Neural cell (in vitro differentiated cells): ENCODE data around the gene IFT20.

ENCODE experiments used
- EP300 ChIP-seq: fragments of 450-650 bp; conservative IDR thresholded peaks from 2 replicates; pipeline ENCODE4 v1.6.1; 2014; ENCODE audit warnings: antibody characterized with exemption, mild to moderate bottlenecking, moderate library complexity; ENCODE audit not compliant: poor library complexity, severe bottlenecking
- POLR2AphosphoS5 ChIP-seq: IDR thresholded peaks from 2 replicates; pipeline ENCODE4 v1.6.1; 2012
- TAF1 ChIP-seq: IDR thresholded peaks from 2 replicates; pipeline ENCODE4 v1.6.1; 2012; ENCODE audit warnings: low read depth
- TF ChIP-seq, protein P1 (sequence below): fragments of 450-650 bp; IDR thresholded peaks from 2 replicates; pipeline ENCODE4 v1.5.1; 2014; ENCODE audit warnings: antibody characterized with exemption, mild to moderate bottlenecking, moderate library complexity; ENCODE audit not compliant: poor library complexity, severe bottlenecking
- TF ChIP-seq, protein P2 (sequence below): IDR thresholded peaks from 2 replicates; pipeline ENCODE4 v1.6.1; 2012; ENCODE audit warnings: borderline replicate concordance

DNA sequence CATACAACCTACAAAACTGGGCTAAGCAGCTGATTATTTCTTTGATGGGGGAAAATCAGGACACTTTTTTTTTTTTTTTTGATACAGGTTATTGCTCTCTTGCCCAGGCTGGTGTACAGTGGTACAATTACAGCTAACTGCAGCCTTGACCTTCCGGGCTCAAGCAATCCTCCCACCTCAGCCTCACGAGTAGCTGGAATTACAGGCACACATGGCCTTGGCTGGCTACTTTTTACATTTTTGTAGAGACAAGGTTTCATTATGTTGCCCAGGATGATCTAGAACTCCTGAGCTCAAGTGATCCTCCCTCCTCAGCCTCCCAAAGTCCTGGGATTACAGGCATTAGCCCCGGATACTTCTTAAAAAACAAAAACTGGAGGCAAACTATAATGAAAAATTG lies 36.8 kb downstream of the IFT20 start:
- TF ChIP-seq EP300 (no peak), POLR2AphosphoS5 (no peak), TAF1 (no peak)
- TF ChIP-seq, protein P1, sequence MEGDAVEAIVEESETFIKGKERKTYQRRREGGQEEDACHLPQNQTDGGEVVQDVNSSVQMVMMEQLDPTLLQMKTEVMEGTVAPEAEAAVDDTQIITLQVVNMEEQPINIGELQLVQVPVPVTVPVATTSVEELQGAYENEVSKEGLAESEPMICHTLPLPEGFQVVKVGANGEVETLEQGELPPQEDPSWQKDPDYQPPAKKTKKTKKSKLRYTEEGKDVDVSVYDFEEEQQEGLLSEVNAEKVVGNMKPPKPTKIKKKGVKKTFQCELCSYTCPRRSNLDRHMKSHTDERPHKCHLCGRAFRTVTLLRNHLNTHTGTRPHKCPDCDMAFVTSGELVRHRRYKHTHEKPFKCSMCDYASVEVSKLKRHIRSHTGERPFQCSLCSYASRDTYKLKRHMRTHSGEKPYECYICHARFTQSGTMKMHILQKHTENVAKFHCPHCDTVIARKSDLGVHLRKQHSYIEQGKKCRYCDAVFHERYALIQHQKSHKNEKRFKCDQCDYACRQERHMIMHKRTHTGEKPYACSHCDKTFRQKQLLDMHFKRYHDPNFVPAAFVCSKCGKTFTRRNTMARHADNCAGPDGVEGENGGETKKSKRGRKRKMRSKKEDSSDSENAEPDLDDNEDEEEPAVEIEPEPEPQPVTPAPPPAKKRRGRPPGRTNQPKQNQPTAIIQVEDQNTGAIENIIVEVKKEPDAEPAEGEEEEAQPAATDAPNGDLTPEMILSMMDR = no peak
- TF ChIP-seq, protein P2, sequence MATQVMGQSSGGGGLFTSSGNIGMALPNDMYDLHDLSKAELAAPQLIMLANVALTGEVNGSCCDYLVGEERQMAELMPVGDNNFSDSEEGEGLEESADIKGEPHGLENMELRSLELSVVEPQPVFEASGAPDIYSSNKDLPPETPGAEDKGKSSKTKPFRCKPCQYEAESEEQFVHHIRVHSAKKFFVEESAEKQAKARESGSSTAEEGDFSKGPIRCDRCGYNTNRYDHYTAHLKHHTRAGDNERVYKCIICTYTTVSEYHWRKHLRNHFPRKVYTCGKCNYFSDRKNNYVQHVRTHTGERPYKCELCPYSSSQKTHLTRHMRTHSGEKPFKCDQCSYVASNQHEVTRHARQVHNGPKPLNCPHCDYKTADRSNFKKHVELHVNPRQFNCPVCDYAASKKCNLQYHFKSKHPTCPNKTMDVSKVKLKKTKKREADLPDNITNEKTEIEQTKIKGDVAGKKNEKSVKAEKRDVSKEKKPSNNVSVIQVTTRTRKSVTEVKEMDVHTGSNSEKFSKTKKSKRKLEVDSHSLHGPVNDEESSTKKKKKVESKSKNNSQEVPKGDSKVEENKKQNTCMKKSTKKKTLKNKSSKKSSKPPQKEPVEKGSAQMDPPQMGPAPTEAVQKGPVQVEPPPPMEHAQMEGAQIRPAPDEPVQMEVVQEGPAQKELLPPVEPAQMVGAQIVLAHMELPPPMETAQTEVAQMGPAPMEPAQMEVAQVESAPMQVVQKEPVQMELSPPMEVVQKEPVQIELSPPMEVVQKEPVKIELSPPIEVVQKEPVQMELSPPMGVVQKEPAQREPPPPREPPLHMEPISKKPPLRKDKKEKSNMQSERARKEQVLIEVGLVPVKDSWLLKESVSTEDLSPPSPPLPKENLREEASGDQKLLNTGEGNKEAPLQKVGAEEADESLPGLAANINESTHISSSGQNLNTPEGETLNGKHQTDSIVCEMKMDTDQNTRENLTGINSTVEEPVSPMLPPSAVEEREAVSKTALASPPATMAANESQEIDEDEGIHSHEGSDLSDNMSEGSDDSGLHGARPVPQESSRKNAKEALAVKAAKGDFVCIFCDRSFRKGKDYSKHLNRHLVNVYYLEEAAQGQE = no peak
